Measurements from ENCODE around the gene SLC36A2.
"Not testable (repeated sequence)": the region's sequence is repeated elsewhere in the genome, so short reads cannot be mapped to it uniquely, and the experiment has no call there.

The SLC36A2 gene

DNA sequence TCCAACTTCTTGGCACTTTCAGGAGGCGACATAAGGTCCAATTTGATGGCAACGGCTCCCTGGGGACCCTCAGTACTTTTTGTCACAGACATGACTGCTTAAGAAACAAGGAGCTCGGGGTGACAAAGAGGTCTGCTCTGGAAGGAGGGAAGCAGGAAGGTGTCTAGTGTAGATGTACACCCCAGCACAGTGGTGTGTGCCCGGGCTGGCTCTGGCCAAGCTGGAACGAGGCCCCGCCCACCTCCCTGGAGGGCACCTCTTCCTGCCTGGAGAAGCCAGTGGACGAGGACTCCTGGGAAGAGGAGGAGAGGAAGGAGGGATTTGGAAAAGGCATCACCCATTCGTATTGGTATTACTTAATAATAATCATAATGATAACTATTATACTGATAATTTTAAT lies at the start of gene SLC36A2:
Gene SLC36A2 (minus strand): TSS at position 191 of the 400 bp plus-strand sequence. CDS start 99 bp downstream, at position 92.
- no peak for DNase-seq

GRCh38 chr5:151388960-151389359 lies 41.6 kb upstream of the SLC36A2 start:
- DNase-seq = no peak

DNA sequence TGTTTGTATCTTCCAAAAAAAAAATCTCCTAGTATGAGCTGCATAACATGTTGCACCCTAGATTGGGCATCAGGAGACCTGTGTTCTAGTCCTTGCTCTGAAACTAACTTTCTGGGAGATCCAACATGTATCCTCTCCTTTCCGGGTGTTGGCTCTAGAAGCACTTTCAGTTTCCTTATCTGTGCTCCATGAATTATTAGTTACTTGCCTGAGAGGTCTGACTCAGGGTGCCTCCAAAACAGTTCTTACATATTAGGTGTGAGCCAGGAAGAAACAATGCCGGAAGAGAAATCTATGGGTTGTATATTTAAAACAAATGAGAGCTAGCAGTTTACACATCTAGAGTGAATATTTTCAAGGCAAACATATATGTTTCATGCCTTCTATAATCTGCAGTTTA lies 36.7 kb upstream of the SLC36A2 start:
- no peak for DNase-seq

DNA sequence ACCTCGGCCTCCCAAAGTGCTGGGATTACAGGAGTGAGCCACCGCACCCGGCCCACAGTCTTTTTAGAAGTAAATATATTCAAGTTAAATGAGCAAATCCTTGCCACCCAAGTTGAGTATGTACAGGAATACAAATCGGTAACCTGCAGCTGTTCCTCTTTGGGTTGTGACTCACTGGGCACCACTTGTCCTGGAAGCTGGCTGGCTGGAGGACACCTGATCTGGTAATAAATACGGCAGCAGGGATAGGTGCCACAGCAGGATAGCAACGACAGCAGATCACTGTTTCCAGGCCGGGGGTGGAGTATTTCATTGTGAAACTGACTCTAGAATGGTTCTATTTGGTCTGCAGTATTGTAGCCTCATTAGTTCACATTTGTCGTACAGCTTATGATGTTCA lies 35.7 kb upstream of the SLC36A2 start:
- no peak for DNase-seq

DNA sequence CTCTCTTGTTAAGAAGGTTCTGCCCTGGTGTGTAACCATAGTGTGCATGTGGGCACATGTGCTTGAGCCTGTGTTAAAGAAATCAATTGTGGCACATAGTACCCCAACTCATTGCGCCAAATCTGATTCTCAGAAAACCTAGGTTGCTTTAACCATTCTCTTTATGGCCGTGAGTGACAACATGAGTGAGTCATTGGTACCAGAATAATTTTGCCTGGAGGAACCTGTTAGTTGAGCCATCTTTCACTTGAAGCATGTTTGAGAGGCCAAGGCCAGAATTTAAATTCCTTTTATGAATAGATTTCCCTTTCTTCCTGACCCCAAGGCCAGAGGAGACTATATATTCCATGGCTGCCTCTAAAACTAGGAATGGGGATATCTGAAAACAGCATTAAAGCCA lies 35.2 kb upstream of the SLC36A2 start:
- DNase-seq = no peak

DNA sequence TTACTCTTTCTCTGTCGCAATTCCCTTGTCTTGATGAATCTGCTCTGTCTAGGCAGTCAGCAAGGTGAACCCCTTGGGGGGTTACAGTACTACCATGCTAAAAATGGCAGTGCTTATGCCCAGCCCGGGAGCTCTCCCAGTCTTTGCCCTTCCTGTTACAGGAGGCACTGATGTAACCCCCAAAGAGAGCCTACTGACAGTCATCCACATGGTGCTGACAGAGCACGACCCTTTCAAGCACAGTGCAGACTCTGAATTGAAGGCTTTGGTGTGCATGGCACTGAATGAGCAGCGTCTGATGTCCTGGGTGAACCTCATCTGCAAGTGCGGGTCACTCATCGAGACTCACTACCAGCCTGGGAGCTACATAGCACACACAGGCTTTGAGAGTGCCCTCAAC lies 34.5 kb upstream of the SLC36A2 start:
- no peak for DNase-seq

GRCh38 chr5:151378616-151379015 lies 31.3 kb upstream of the SLC36A2 start:
- no peak for DNase-seq

- DNase-seq = no peak
These were observed 27.2 kb upstream of the SLC36A2 start for GRCh38 chr5:151374539-151374938.

DNA sequence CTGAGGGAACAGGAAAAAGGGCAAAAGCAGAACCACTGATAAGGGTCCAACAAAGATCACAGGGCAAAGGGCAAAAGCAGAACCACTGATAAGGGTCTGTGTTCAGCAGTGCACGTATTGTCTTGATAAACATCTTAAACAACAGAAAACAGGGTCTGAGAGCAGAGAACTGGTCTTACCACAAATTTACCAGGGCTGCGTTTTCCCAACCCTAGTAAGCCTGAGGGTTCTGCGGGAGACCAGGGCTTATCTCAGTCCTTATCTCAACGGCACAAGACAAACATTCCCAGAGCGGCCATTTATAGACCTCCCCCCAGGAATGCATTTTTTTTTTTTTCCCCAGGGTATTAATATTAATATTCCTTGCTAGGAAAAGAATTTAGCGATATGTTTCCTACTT lies 19.7 kb upstream of the SLC36A2 start:
- DNase-seq = not testable (repeated sequence)

DNA sequence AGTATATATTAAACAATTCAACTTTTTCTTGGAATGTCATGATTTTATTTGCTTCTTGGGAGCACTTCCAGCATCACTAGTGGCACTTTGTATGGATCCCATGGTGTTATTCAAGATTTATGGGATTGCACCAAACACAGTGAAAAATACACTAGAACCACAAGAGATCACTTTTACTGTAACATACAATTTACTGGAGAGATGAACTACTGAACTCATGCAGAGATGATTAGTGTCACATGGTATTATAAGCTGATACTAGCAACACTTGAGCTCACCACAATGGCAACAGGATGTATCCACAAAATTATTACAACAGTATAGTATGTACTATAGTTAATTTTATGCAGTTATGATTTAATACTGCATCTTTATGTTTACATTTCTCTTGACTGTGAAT lies 16.3 kb upstream of the SLC36A2 start:
- DNase-seq = no peak

GRCh38 chr5:151362970-151363369 lies 15.6 kb upstream of the SLC36A2 start:
- no peak for DNase-seq

DNA sequence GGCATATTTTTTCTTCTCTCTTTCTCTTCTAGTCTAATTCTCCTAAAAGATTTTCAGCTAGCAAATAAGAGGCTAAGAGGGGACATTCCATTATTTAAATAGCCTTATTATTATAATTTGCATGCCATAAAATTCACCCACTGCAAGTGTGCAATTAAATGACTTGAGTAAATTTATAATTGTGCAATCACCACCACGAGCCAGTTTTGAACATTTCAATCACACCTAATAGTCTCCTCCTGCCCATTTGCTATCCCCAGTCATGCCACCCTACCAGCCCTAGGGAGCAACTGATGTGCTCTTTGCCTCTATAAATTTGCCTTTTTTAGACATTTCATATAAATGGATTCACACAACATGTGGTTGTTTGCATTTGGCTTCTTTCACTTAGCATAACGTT lies 12.0 kb upstream of the SLC36A2 start:
- DNase-seq = no peak

DNA sequence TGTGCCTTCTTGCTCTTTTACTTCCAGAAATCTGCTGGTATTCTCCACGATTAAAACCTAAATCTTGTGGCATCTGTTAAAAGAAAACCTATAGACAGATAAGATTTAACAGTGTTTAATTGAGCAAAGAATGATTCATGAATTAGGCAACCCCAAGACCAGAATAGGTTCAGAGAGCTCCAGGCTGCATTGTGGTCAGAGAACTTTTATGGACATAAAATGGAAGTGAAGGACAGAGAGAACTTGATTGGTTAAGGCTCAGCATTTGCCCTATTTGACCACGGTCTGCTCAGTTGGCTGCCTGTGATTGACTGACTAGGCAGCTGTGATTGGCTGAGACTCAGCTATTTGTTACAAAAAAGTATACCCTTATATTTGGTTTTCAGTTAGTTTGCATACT lies 10.4 kb upstream of the SLC36A2 start:
- DNase-seq = no peak

GRCh38 chr5:151357097-151357496 lies 9.7 kb upstream of the SLC36A2 start:
- DNase-seq = no peak

DNA sequence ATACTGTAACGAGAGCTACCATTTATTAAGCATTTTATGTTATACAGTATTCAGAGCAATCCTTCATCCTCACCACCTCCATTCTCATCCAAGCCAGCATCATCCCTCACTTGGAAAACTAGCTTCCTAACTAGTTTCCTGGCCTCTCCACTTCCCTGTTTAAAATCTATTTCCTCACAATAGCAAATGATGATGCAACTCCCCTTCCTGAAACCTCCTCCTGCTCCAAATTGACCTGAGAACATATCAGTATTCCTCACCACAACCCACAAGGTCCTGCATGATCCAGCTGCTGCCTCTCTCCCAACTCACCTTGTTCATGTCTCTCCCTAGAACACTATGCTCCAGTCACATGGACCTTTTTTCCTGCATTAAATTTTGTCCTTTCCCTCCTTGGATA lies 4.3 kb upstream of the SLC36A2 start:
- no peak for DNase-seq

- no peak for DNase-seq
These were observed 1.4 kb upstream of the SLC36A2 start for GRCh38 chr5:151348789-151349188.

DNA sequence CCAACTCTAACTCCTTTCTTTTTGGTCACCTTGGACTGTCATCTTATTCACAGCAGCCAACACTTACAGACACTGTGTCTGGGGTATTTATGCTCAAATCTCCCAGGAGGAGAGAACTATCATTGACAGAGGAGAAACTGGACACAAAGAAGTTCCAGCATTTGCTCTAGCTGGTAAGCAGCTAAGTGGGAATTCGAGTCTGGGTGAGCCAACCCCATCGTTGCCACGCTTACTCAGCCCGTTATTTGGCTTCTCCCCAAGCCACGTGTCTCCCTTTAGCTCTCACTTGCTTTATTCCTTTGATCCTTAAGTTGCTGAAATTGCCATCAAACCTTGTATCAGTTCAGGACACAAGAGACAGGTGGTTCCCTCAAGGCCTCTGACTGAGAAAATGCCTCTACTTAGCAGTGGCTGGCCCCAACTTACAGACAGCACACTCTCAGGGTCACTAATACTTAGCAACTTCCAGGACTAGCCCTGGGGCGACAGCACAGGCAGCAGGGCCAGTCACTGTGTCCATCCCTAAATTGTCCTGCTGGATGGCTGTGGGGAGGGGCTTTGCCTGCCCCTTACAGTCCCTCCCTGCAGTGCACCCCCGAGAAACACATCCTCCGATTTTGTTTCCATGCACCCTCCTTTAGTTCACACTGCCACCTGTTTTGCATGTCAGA lies 1.4 kb downstream of the SLC36A2 start:
- DNase-seq = no peak

- DNase-seq = no peak
These were observed 2.1 kb downstream of the SLC36A2 start for GRCh38 chr5:151345187-151345807.

DNA sequence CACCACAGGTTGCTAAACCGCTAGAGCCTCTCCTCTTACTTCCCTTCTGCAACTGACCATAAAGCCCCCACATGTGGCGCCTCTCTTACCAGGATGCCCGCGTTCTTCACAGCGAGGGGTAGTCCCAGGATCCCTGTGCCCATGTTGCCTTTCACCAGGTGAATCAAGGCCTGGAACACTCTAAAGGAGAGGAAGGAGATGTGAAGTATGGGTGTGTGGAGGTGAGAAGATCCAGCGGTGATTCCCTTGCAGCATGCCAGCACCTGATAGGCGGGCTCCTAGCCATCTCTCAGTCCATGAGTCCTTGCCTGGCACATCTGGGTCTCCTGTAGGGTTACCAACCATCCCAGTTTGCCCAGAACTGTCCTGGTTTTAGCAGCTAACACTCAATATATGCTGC lies 3.3 kb downstream of the SLC36A2 start:
- no peak for DNase-seq

- DNase-seq = no peak
These were observed 7.4 kb downstream of the SLC36A2 start for GRCh38 chr5:151340004-151340403.

DNA sequence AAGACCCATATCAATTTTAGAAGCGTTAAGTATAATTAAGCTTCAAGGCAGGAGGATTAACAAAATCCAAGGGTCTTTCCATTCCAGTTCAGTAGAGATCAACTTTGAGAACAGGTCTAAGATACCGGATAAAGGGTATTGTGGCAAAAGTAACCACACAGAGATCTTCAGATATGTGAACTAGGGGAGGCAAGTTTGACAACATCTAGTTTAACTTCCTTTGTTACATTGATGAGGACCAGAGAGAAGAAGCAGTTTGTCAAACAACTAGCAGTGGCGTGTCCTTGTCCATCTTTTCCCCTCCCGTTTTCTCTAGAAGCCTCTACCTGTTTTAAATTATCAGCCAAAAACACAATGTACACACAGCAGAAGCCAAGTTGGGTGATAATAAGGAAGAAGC lies 8.6 kb downstream of the SLC36A2 start:
- DNase-seq = no peak

GRCh38 chr5:151332857-151333256 lies 14.5 kb downstream of the SLC36A2 start:
- DNase-seq = no peak

DNA sequence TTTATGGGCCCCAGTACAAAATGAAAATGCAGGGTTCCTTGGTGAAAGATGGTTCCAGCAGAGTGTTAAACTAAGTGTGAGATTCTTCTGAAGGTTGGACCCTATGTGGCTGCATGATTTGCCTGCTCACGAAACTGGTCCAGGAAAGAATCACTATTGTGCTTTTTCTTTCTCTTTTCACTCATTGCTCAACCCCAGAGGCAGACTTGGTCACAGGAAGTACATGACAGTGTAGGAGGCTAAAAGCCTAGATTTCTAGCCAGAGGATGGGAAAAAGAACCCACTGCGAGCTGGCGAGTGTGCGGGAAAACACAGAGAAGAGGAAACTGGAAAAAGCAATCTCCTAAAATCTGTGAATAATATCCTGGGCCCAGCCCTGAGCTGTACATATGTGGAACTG lies 18.6 kb downstream of the SLC36A2 start:
- no peak for DNase-seq

- no peak for DNase-seq
These were observed 19.8 kb downstream of the SLC36A2 start for GRCh38 chr5:151327585-151327984.

DNA sequence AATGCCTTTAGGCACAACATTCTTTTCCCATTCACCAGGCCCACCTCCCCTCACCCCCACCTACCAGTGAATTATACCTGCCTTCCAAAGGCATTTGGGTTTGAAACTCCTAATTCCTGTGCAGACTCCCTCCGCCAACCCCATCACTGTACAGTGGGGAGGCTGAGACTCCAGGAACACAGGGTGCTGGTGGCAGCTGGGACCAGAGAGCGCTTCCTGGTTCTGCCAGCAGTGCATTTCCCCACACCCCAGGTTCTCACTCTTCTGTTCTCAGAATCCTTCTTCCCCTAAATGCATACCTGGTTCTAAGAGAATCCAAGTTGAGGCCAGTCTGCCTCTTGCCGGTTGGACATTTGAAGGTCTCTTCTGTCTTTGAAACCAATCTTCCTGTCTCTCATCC lies 21.1 kb downstream of the SLC36A2 start:
- DNase-seq = no peak

Measured in activated CD4-positive, alpha-beta T cell treated with anti-CD3 and anti-CD28 coated beads for 1 hour (primary cell).